Astrocyte (in vitro differentiated cells and primary cell): ENCODE measurements around the gene PRSS12. TPM values are rescaled to one million over a fixed set of nuclear protein-coding genes. Genes with fewer than 3 reads are reported as not detected.

Experiments
- DNase-seq: peaks from one replicate; pipeline ENCODE4 v3.0.0-alpha.2; 2010; ENCODE audit warnings: low read depth
- FAIRE-seq: peaks from 2 replicates; lab custom pipeline; 2011; peaks lifted over from hg19 to GRCh38; lab: Jason Lieb, UNC
- H2AFZ ChIP-seq: 2 replicates; pipeline ENCODE4 v1.6.0; 2012; ENCODE audit warnings: low read depth, low read length, inconsistent platforms
- H3K27ac ChIP-seq: 2 replicates; pipeline ENCODE4 v1.5.1; 2011; ENCODE audit warnings: low read depth, low read length, inconsistent platforms
- H3K27me3 ChIP-seq: 2 replicates; pipeline ENCODE4 v1.6.0; 2011; ENCODE audit warnings: low read length, inconsistent platforms; ENCODE audit not compliant: insufficient read depth
- H3K36me3 ChIP-seq: 2 replicates; pipeline ENCODE4 v1.5.1; 2011; ENCODE audit warnings: low read length, inconsistent platforms; ENCODE audit not compliant: insufficient read depth
- H3K4me1 ChIP-seq: 2 replicates; pipeline ENCODE4 v1.5.1; 2011; ENCODE audit warnings: low read length, inconsistent platforms; ENCODE audit not compliant: insufficient read depth
- H3K4me2 ChIP-seq: 2 replicates; pipeline ENCODE4 v1.6.0; 2012; ENCODE audit warnings: low read length, inconsistent platforms
- H3K4me3 ChIP-seq: 2 replicates; pipeline ENCODE4 v1.5.1; 2011; ENCODE audit warnings: low read depth, mild to moderate bottlenecking, low read length, inconsistent platforms; ENCODE audit not compliant: insufficient read depth
- H3K79me2 ChIP-seq: 2 replicates; pipeline ENCODE4 v1.6.0; 2012; ENCODE audit warnings: mild to moderate bottlenecking, low read length, inconsistent platforms; ENCODE audit not compliant: insufficient read depth
- H3K9ac ChIP-seq: 2 replicates; pipeline ENCODE4 v1.6.0; 2012; ENCODE audit warnings: mild to moderate bottlenecking, low read length, inconsistent platforms
- H3K9me3 ChIP-seq: 2 replicates; pipeline ENCODE4 v1.5.1; 2012; ENCODE audit warnings: low read depth, mild to moderate bottlenecking, low read length, inconsistent platforms; ENCODE audit not compliant: insufficient read depth
- H4K20me1 ChIP-seq: 2 replicates; pipeline ENCODE4 v1.6.0; 2012; ENCODE audit warnings: low read length, inconsistent platforms; ENCODE audit not compliant: insufficient read depth
- H3K27ac Mint-ChIP-seq: one replicate; pipeline ENCODE4 v1.8.0; 2021; ENCODE audit warnings: mild to moderate bottlenecking, mixed read lengths; ENCODE audit not compliant: unreplicated experiment
- H3K27me3 Mint-ChIP-seq: one replicate; pipeline ENCODE4 v1.8.0; 2021; ENCODE audit warnings: low read depth, mixed read lengths; ENCODE audit not compliant: unreplicated experiment
- H3K36me3 Mint-ChIP-seq: one replicate; pipeline ENCODE4 v1.8.0; 2021; ENCODE audit warnings: low read depth, mixed read lengths; ENCODE audit not compliant: unreplicated experiment
- H3K4me1 Mint-ChIP-seq: one replicate; pipeline ENCODE4 v1.8.0; 2021; ENCODE audit warnings: low read depth, mixed read lengths; ENCODE audit not compliant: unreplicated experiment
- H3K4me3 Mint-ChIP-seq: one replicate; pipeline ENCODE4 v1.8.0; 2021; ENCODE audit warnings: mild to moderate bottlenecking, moderate library complexity, mixed read lengths; ENCODE audit not compliant: unreplicated experiment
- H3K9me3 Mint-ChIP-seq: one replicate; pipeline ENCODE4 v1.8.0; 2021; ENCODE audit warnings: mild to moderate bottlenecking, mixed read lengths; ENCODE audit not compliant: unreplicated experiment
- CTCF ChIP-seq: IDR thresholded peaks from 2 replicates; pipeline ENCODE4 v1.5.1; 2011; ENCODE audit warnings: low read depth, mild to moderate bottlenecking, inconsistent platforms, low read length, moderate library complexity; ENCODE audit not compliant: insufficient read depth
- EZH2 ChIP-seq: IDR thresholded peaks from 2 replicates; pipeline ENCODE4 v1.6.1; 2012; ENCODE audit warnings: mild to moderate bottlenecking, low read length, inconsistent platforms; ENCODE audit not compliant: insufficient read depth
- total RNA-seq: library from RNA; stranded (reverse); gene quantifications from 2 replicates; pipeline ENCODE4 v1.2.1, GENCODE V29; 2021

Gene PRSS12
- total RNA-seq, 1 donor from 2014 or later, result 4.1 TPM

- Mint-ChIP-seq H3K9me3 (peaks cover under 1% of the 10 kb centered on the region), H3K27ac (peak overlapping the region; percentile 82)
Measured at GRCh38 chr4:118398226-118399090, 45.7 kb upstream of the PRSS12 start.

GRCh38 chr4:118397623-118397979 lies 44.8 kb upstream of the PRSS12 start:
- Histone ChIP-seq H3K36me3 (no peaks in the 10 kb centered on the region), H3K79me2 (no peaks in the 10 kb centered on the region), H3K4me2 (no peak overlapping the region), H3K9ac (no peak overlapping the region), H3K9me3 (no peaks in the 10 kb centered on the region), H3K4me3 (no peak overlapping the region), H3K27ac (no peak overlapping the region), H3K4me1 (no peaks in the 10 kb centered on the region), H2AFZ (no peak overlapping the region), H4K20me1 (no peaks in the 10 kb centered on the region), H3K27me3 (no peaks in the 10 kb centered on the region)
- Mint-ChIP-seq H3K4me3 (no peak overlapping the region), H3K36me3 (no peaks in the 10 kb centered on the region), H3K4me1 (peaks cover 26% of the 10 kb centered on the region), H3K9me3 (no peaks in the 10 kb centered on the region), H3K27ac (peak overlapping the region; percentile 82), H3K27me3 (no peaks in the 10 kb centered on the region)
- DNase-seq, result no peak
- TF ChIP-seq CTCF (no peak), EZH2 (no peak)
- no peak for FAIRE-seq

More at GRCh38 chr4:118398226-118399090, 45.7 kb upstream of the PRSS12 start:
- H2AFZ ChIP-seq, result no peak overlapping the region
- no peaks in the 10 kb centered on the region for H3K27me3 ChIP-seq
- H3K9ac ChIP-seq, result no peak overlapping the region
- H3K9me3 ChIP-seq, result no peaks in the 10 kb centered on the region
- DNase-seq (no peak), FAIRE-seq (no peak)
- no peaks in the 10 kb centered on the region for H3K36me3 ChIP-seq
- H3K4me1 ChIP-seq, result no peaks in the 10 kb centered on the region
- H3K27ac ChIP-seq, result no peak overlapping the region
- Mint-ChIP-seq H3K36me3 (no peaks in the 10 kb centered on the region), H3K4me3 (no peak overlapping the region), H3K27me3 (no peaks in the 10 kb centered on the region), H3K4me1 (peaks cover 26% of the 10 kb centered on the region)
- H4K20me1 ChIP-seq, result no peaks in the 10 kb centered on the region
- H3K4me2 ChIP-seq, result no peak overlapping the region
- H3K79me2 ChIP-seq, result no peaks in the 10 kb centered on the region
- no peak overlapping the region for H3K4me3 ChIP-seq
- no peak for TF ChIP-seq CTCF
- TF ChIP-seq EZH2, result no peak
